ENCODE data around the gene CSF1.

DNA sequence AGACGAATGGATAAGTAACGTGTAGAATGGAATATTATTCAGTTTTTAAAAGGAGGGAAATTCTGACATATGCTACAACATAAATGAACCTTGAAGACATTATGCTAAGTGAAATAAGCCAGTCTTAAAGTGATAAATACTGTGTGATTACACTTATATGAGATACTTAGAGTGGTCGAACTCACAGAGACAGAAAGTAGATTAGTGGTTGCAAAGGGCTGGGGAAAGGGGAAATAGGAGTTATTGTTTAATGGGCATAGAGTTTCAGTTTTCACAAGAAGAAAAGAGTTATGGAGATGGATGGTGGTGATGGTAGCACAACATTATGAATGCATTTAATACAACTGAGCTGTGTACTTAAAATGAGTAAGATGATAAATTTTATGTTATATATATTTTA, 59.3 kb downstream of the CSF1 start:
- TF ChIP-seq, protein P1, sequence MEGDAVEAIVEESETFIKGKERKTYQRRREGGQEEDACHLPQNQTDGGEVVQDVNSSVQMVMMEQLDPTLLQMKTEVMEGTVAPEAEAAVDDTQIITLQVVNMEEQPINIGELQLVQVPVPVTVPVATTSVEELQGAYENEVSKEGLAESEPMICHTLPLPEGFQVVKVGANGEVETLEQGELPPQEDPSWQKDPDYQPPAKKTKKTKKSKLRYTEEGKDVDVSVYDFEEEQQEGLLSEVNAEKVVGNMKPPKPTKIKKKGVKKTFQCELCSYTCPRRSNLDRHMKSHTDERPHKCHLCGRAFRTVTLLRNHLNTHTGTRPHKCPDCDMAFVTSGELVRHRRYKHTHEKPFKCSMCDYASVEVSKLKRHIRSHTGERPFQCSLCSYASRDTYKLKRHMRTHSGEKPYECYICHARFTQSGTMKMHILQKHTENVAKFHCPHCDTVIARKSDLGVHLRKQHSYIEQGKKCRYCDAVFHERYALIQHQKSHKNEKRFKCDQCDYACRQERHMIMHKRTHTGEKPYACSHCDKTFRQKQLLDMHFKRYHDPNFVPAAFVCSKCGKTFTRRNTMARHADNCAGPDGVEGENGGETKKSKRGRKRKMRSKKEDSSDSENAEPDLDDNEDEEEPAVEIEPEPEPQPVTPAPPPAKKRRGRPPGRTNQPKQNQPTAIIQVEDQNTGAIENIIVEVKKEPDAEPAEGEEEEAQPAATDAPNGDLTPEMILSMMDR (IDR thresholded peaks at IDR 0.05; ENCODE audit: poor library complexity), result no peak
- no peak for TF ChIP-seq EZH2 (IDR thresholded peaks at IDR 0.05; ENCODE audit: borderline replicate concordance)
